Nephron progenitor cell (in vitro differentiated cells): ENCODE data around the gene PAQR5.
"Not testable (repeated sequence)": the region's sequence is repeated elsewhere in the genome, so short reads cannot be mapped to it uniquely, and the experiment has no call there.

ENCODE experiments used
- DNase-seq: peaks from one replicate; pipeline ENCODE4 v3.0.0; 2021
- H3K27ac Mint-ChIP-seq: 2 replicates; pipeline ENCODE4 v1.8.0; 2021; ENCODE audit warnings: mild to moderate bottlenecking, moderate library complexity, mixed read lengths
- H3K27me3 Mint-ChIP-seq: 2 replicates; pipeline ENCODE4 v1.8.0; 2021; ENCODE audit warnings: mild to moderate bottlenecking, low read depth, mixed read lengths; ENCODE audit not compliant: poor library complexity
- H3K36me3 Mint-ChIP-seq: 2 replicates; pipeline ENCODE4 v1.8.0; 2021; ENCODE audit warnings: low read depth, mixed read lengths
- H3K4me1 Mint-ChIP-seq: 2 replicates; pipeline ENCODE4 v1.8.0; 2021; ENCODE audit warnings: mixed read lengths
- H3K4me3 Mint-ChIP-seq: 2 replicates; pipeline ENCODE4 v1.8.0; 2021; ENCODE audit warnings: mild to moderate bottlenecking, moderate library complexity, mixed read lengths
- H3K9me3 Mint-ChIP-seq: 2 replicates; pipeline ENCODE4 v1.8.0; 2021; ENCODE audit warnings: mild to moderate bottlenecking, moderate library complexity, mixed read lengths
- CTCF ChIP-seq: fragments of 200-600 bp; sonication (generic); IDR thresholded peaks from 2 replicates; pipeline ENCODE4 v1.5.0; 2021; ENCODE audit warnings: antibody characterized with exemption

PAQR5 gene

DNA sequence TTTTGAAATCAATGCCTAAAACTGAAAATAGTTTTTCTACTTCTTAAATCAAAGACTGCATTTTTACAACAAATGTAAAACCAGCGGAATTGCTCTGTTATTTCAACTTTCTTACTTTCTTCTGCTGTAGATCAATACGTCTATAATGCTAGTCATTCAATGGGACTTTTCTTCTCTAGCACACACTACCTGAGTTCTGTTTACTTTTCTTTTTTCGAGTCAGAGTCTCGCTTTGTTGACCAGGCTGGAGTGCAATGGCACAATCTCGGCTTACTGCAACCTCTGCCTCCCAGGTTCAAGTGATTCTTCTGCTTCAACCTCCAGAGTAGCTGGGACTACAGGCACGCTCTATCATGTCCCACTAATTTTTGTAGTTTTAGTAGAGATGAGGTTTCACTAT, 74.7 kb downstream of the PAQR5 start:
- TF ChIP-seq CTCF, result no peak
- Mint-ChIP-seq H3K36me3 (peaks cover 6% of the 10 kb centered on the region), H3K4me1 (peaks cover 15% of the 10 kb centered on the region), H3K4me3 (no peak overlapping the region), H3K9me3 (peaks cover 13% of the 10 kb centered on the region), H3K27me3 (no peaks in the 10 kb centered on the region), H3K27ac (no peak overlapping the region)
- DNase-seq, result no peak

DNA sequence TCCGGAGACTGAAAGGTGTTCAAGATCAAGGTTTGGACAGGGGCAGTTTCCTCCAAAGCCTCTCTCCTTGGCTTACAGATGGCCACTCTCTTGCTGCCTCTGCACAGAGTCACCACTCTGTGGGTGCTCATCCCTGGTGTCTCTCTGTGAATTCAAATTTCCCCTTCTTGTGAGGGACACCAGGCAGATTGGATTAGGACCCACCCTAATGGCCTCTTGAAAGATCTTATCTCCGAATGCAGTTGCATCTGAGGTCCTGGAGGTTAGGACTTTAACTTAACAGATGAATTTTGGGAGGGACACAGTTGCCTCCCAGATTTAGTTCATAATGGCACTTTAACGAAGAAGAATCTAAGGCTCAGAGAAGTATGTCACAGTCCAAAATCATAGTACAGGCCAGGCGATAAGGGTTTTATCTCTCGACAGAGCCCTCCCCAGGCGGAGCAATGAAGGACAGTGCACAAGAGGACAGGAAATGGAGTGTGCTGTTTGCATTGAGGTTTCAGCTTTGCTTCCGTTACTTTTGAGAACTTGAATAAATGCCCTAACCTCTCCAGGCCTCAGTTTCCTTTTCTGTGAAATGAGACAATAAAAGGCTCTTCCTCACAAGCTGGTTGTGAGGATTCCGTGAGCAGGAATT, 76.6 kb downstream of the PAQR5 start:
- no peaks in the 10 kb centered on the region for H3K27me3 Mint-ChIP-seq
- TF ChIP-seq CTCF, result no peak
- no peak for DNase-seq
- peaks cover 10% of the 10 kb centered on the region for H3K9me3 Mint-ChIP-seq
- H3K36me3 Mint-ChIP-seq, result peaks cover 6% of the 10 kb centered on the region
- H3K4me3 Mint-ChIP-seq, result no peak overlapping the region
- H3K4me1 Mint-ChIP-seq, result peaks cover 27% of the 10 kb centered on the region
- H3K27ac Mint-ChIP-seq, result no peak overlapping the region

GRCh38 chr15:69377216-69377970, 78.7 kb downstream of the PAQR5 start:
- H3K36me3 Mint-ChIP-seq, result peaks cover 6% of the 10 kb centered on the region
- no peak for DNase-seq
- peaks cover 10% of the 10 kb centered on the region for H3K9me3 Mint-ChIP-seq
- H3K27me3 Mint-ChIP-seq, result peaks cover 3% of the 10 kb centered on the region
- no peak overlapping the region for H3K4me3 Mint-ChIP-seq
- H3K27ac Mint-ChIP-seq, result peak overlapping the region; percentile 85
- H3K4me1 Mint-ChIP-seq, result peaks cover 38% of the 10 kb centered on the region
- no peak for TF ChIP-seq CTCF

- Mint-ChIP-seq H3K9me3 (no peaks in the 10 kb centered on the region), H3K27me3 (peaks cover 3% of the 10 kb centered on the region), H3K4me3 (no peak overlapping the region), H3K27ac (no peak overlapping the region), H3K4me1 (peaks cover 38% of the 10 kb centered on the region), H3K36me3 (no peaks in the 10 kb centered on the region)
- no peak for TF ChIP-seq CTCF
- no peak for DNase-seq
These were observed 81.5 kb downstream of the PAQR5 start for GRCh38 chr15:69380100-69380725.

DNA sequence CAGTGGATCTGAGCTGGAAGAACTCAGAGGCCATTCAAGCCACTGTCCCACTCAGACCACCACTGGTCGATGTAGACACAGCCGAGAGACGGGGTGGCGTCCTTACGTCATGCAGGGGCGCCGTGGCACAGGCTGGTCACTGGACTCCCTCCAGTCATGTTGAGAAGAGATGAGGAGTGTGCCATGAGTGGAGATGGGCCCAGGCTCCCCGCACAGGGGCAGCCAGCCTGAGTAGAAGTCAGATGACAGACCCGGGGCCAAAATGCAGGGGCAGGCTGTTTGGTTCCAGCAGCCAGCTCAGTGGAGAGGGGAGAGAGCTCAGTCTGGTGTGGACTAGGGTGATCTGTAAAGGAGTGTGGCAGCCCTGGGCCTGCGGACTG, 82.0 kb downstream of the PAQR5 start:
- no peak for TF ChIP-seq CTCF

DNA sequence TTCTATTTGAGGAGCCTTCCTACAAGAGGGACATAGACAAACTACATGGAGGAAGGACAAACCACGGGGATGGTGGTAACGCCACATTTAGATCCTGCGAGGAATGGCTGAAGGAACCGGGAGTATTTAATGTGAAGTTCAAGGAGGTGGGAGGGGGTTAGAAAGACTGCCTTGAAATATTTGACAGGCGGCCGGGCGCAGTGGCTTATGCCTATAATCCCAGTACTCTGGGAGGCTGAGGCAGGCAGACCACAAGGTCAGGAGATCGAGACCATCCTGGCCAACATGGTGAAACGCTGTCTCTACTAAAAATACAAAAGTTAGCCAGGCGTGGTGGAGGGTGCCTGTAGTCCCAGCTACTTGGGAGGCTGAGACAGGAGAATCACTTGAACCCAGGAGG, 83.5 kb downstream of the PAQR5 start:
- not testable (repeated sequence) for H3K27me3 Mint-ChIP-seq, H3K4me3 Mint-ChIP-seq, DNase-seq, H3K9me3 Mint-ChIP-seq, H3K27ac Mint-ChIP-seq, H3K36me3 Mint-ChIP-seq
- peaks cover 30% of the 10 kb centered on the region for H3K4me1 Mint-ChIP-seq

More for the DNA sequence above, 82.0 kb downstream of the PAQR5 start:
- no peak overlapping the region for H3K27ac Mint-ChIP-seq
- H3K36me3 Mint-ChIP-seq, result no peaks in the 10 kb centered on the region
- no peak overlapping the region for H3K4me3 Mint-ChIP-seq
- peaks cover 3% of the 10 kb centered on the region for H3K27me3 Mint-ChIP-seq
- H3K4me1 Mint-ChIP-seq, result peaks cover 38% of the 10 kb centered on the region
- no peak for DNase-seq
- H3K9me3 Mint-ChIP-seq, result no peaks in the 10 kb centered on the region

DNA sequence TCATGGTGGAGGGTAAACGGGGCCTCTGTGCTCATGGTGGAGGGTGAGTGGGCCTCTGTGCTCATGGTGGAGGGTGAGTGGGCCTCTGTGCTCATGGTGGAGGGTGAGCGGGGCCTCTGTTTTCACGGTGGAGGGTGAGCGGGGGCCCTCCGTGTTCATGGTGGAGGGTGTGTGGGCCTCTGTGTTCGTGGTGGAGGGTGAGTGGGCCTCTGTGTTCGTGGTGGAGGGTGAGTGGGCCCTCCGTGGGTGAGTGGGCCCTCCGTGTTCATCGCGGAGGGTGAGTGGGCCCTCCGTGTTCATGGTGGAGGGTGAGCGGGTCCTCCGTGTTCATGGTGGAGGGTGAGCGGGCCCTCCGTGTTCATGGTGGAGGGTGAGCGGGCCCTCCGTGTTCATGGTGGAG, 85.4 kb downstream of the PAQR5 start:
- H3K36me3 Mint-ChIP-seq, H3K27me3 Mint-ChIP-seq, H3K27ac Mint-ChIP-seq, H3K4me3 Mint-ChIP-seq, DNase-seq, H3K9me3 Mint-ChIP-seq: not testable (repeated sequence)
- peaks cover 17% of the 10 kb centered on the region for H3K4me1 Mint-ChIP-seq
